DMS79 (cell line): ENCODE results near the gene SUPT20HL2.
"Not testable (repeated sequence)": the region's sequence is repeated elsewhere in the genome, so short reads cannot be mapped to it uniquely, and the experiment has no call there.

ENCODE experiments used
- DNase-seq: peaks from one replicate; lab custom pipeline; 2025; lab: John Stamatoyannopoulos, UW

SUPT20HL2 gene

GRCh38 chrX:24309580-24310374 is 4.1 kb downstream of the SUPT20HL2 start:
- not testable (repeated sequence) for DNase-seq

GRCh38 chrX:24308803-24309202 is 5.1 kb downstream of the SUPT20HL2 start:
- not testable (repeated sequence) for DNase-seq

GRCh38 chrX:24306440-24306839 is 7.4 kb downstream of the SUPT20HL2 start:
- no peak for DNase-seq

GRCh38 chrX:24305905-24306304 is 8.0 kb downstream of the SUPT20HL2 start:
- DNase-seq, result no peak

- no peak for DNase-seq
Measured at GRCh38 chrX:24301806-24302205, 12.1 kb downstream of the SUPT20HL2 start.

- DNase-seq, result no peak
Measured at GRCh38 chrX:24301060-24301459, 12.8 kb downstream of the SUPT20HL2 start.

GRCh38 chrX:24298191-24298590 is 15.7 kb downstream of the SUPT20HL2 start:
- no peak for DNase-seq

GRCh38 chrX:24294619-24295018 is 19.2 kb downstream of the SUPT20HL2 start:
- no peak for DNase-seq

- DNase-seq, result no peak
Measured at GRCh38 chrX:24293412-24293811, 20.5 kb downstream of the SUPT20HL2 start.

GRCh38 chrX:24292353-24292752 is 21.5 kb downstream of the SUPT20HL2 start:
- no peak for DNase-seq

GRCh38 chrX:24285082-24285481 is 28.8 kb downstream of the SUPT20HL2 start:
- DNase-seq, result no peak

GRCh38 chrX:24283127-24283794 is 30.6 kb downstream of the SUPT20HL2 start:
- no peak for DNase-seq

- no peak for DNase-seq
Measured at GRCh38 chrX:24282381-24283126, 31.3 kb downstream of the SUPT20HL2 start.

GRCh38 chrX:24277405-24277804 is 36.5 kb downstream of the SUPT20HL2 start:
- DNase-seq, result no peak

- DNase-seq, result no peak
Measured at GRCh38 chrX:24276015-24276414, 37.9 kb downstream of the SUPT20HL2 start.

- no peak for DNase-seq
Measured at GRCh38 chrX:24271262-24271661, 42.6 kb downstream of the SUPT20HL2 start.

GRCh38 chrX:24268786-24269185 is 45.1 kb downstream of the SUPT20HL2 start:
- DNase-seq, result no peak

GRCh38 chrX:24266996-24267395 is 46.9 kb downstream of the SUPT20HL2 start:
- no peak for DNase-seq

GRCh38 chrX:24264383-24264782 is 49.5 kb downstream of the SUPT20HL2 start:
- DNase-seq, result no peak

GRCh38 chrX:24262309-24262708 is 51.6 kb downstream of the SUPT20HL2 start:
- DNase-seq, result no peak
